A673 (cell line): ENCODE data around the gene SUPT5H. TPM values are rescaled to one million over a fixed set of nuclear protein-coding genes. Genes with fewer than 3 reads are reported as not detected.

Source experiments
- BruUV-seq: library from RNA; stranded (reverse); fragments of 400-500 nt; replicated peaks from 2 replicates; lab custom pipeline; 2021; lab: Mats Ljungman, UMichigan
- CTCF ChIA-PET: fragments of 300-600 bp; sonication (Branson Sonifier 250); formaldehyde crosslinking; loops from one replicate; lab custom pipeline; 2022; ENCODE audit warnings: antibody characterized with exemption; lab: Charles Lee
- POLR2A ChIA-PET: fragments of 300-600 bp; sonication (Branson Sonifier 250); formaldehyde crosslinking; loops from one replicate; lab custom pipeline; 2022; ENCODE audit warnings: antibody characterized with exemption; ENCODE audit not compliant: low non-redundant PET; lab: Charles Lee
- DNase-seq: peaks from one replicate; pipeline ENCODE4 v3.0.0-alpha.2; 2015; ENCODE audit warnings: low spot score
- H3K27ac ChIP-seq: fragments of 200-600 bp; sonication (generic); 2 replicates; pipeline ENCODE4 v1.5.1; 2016; ENCODE audit warnings: mixed run types, low read depth, mild to moderate bottlenecking, mixed read lengths, antibody characterized with exemption, low read length; ENCODE audit not compliant: poor library complexity, severe bottlenecking
- H3K27me3 ChIP-seq: fragments of 200-600 bp; sonication (generic); replicated peaks from 2 replicates; pipeline ENCODE4 v1.6.1; 2017; ENCODE audit warnings: mixed run types, low read depth, mild to moderate bottlenecking, mixed read lengths, antibody characterized with exemption, low read length; ENCODE audit not compliant: insufficient read depth, poor library complexity
- H3K36me3 ChIP-seq: fragments of 200-600 bp; sonication (generic); 2 replicates; pipeline ENCODE4 v1.6.1; 2016; ENCODE audit warnings: mixed run types, mild to moderate bottlenecking, mixed read lengths, antibody characterized with exemption, low read length; ENCODE audit not compliant: insufficient read depth, poor library complexity, severe bottlenecking
- H3K4me1 ChIP-seq: fragments of 200-600 bp; sonication (generic); 2 replicates; pipeline ENCODE4 v1.6.1; 2017; ENCODE audit warnings: mixed run types, mild to moderate bottlenecking, mixed read lengths, antibody characterized with exemption, low read length; ENCODE audit not compliant: insufficient read depth, poor library complexity, severe bottlenecking
- H3K4me3 ChIP-seq: fragments of 200-600 bp; sonication (generic); 2 replicates; pipeline ENCODE4 v1.5.1; 2016; ENCODE audit warnings: low read depth, mixed run types, mild to moderate bottlenecking, mixed read lengths, low read length; ENCODE audit not compliant: poor library complexity, severe bottlenecking
- H3K9me3 ChIP-seq: fragments of 200-600 bp; sonication (generic); 2 replicates; pipeline ENCODE4 v1.6.1; 2016; ENCODE audit warnings: mixed run types, low read depth, mild to moderate bottlenecking, mixed read lengths, antibody characterized with exemption, low read length; ENCODE audit not compliant: poor library complexity, severe bottlenecking
- CTCF ChIP-seq: fragments of 300-800, 200-600 bp; sonication (generic); conservative IDR thresholded peaks from 2 replicates; pipeline ENCODE4 v1.5.1; 2017; ENCODE audit warnings: low read depth, mild to moderate bottlenecking, antibody characterized with exemption, low read length, moderate library complexity, mixed read lengths
- EZH2 ChIP-seq: fragments of 200-600 bp; sonication (generic); IDR thresholded peaks from 2 replicates; pipeline ENCODE4 v1.6.1; 2017; ENCODE audit warnings: borderline replicate concordance, low read depth, mild to moderate bottlenecking, mixed read lengths, antibody characterized with exemption, low read length; ENCODE audit not compliant: poor library complexity, severe bottlenecking
- intact Hi-C: fragments of 100-400 bp; cut with micrococcal nuclease; formaldehyde crosslinking; loops from one replicate; pipeline ENCODE4 v1.10.0; 2022; ENCODE audit not compliant: unreplicated experiment
- total RNA-seq: library from RNA; stranded (reverse); gene quantifications from 2 replicates; pipeline ENCODE4 v1.2.3, GENCODE V29; 2021

SUPT5H gene
- total RNA-seq, 1 experiment from 2014 or later = 169 TPM

- DNase-seq = no peak
- TF ChIP-seq CTCF = no peak
- no peak for TF ChIP-seq EZH2
- intact Hi-C loops = no loop called here
- peaks cover 5% of the 10 kb centered on the region for H3K4me1 ChIP-seq
- POLR2A ChIA-PET = no interaction called here
- H3K27me3 ChIP-seq = peaks cover 25% of the 10 kb centered on the region
- BruUV-seq = no TSS peak
- H3K27ac ChIP-seq = no peak overlapping the region
- no peaks in the 10 kb centered on the region for H3K36me3 ChIP-seq
- no peaks in the 10 kb centered on the region for H3K9me3 ChIP-seq
- no peak overlapping the region for H3K4me3 ChIP-seq
- CTCF ChIA-PET = no interaction called here
Measured at GRCh38 chr19:39518975-39519374, 73.6 kb downstream of the SUPT5H start.

- no peak for TF ChIP-seq CTCF
- Histone ChIP-seq H3K27me3 (peaks cover 7% of the 10 kb centered on the region), H3K4me1 (no peaks in the 10 kb centered on the region), H3K36me3 (no peaks in the 10 kb centered on the region), H3K4me3 (no peak overlapping the region), H3K27ac (no peak overlapping the region), H3K9me3 (no peaks in the 10 kb centered on the region)
- CTCF ChIA-PET = no interaction called here
- POLR2A ChIA-PET = no interaction called here
- no peak for DNase-seq
- intact Hi-C loops = no loop called here
- BruUV-seq = no TSS peak
Measured at GRCh38 chr19:39520541-39521484, 75.4 kb downstream of the SUPT5H start.

GRCh38 chr19:39524495-39524894 is 79.1 kb downstream of the SUPT5H start:
- no peak for DNase-seq
- ChIA-PET POLR2A (no interaction called here), CTCF (interaction anchor here (0.7 kb wide), 1 partner anchor 162 kb away, joined by 12 read pairs; no protein-coding TSS in a partner anchor)
- Histone ChIP-seq H3K36me3 (no peaks in the 10 kb centered on the region), H3K4me1 (no peaks in the 10 kb centered on the region), H3K4me3 (no peak overlapping the region), H3K27ac (no peak overlapping the region), H3K9me3 (no peaks in the 10 kb centered on the region), H3K27me3 (no peaks in the 10 kb centered on the region)
- TF ChIP-seq EZH2 = no peak
- no peak for TF ChIP-seq CTCF
- BruUV-seq = no TSS peak
- intact Hi-C loops = no loop called here
